Measurements from ENCODE around the gene CDH4. TPM values are rescaled to one million over a fixed set of nuclear protein-coding genes. Genes with fewer than 3 reads are reported as not detected.
A peak's percentile ranks its signal among the peaks of the same experiment; 100 is the strongest.

Gene CDH4
- total and polyA plus RNA-seq, 8 donors, result under 0.01 to 2.2 (median 0.11) TPM; not detected in 2

GRCh38 chr20:61322151-61322865, 70.2 kb downstream of the CDH4 start:
- intact Hi-C loops (cut with DNase I; ENCODE audit: low total_unique reads), result no loop called here
- 67 to 74% (median 72%) methylated on average over 11 to 14 of the region's 14 CpGs for WGBS, 5 donors

GRCh38 chr20:61324906-61325305, 72.8 kb downstream of the CDH4 start:
- H3K27ac ChIP-seq, result no peak overlapping the region
- no peak overlapping the region for H3K4me3 ChIP-seq
- WGBS, 5 donors, result 77 to 87% (median 84%) methylated on average over 8 of the region's 8 CpGs
- no peaks in the 10 kb centered on the region for H3K9me3 ChIP-seq
- H3K36me3 ChIP-seq, result no peaks in the 10 kb centered on the region
- no peak for TF ChIP-seq EP300 (IDR thresholded peaks at IDR 0.05)
- no peak for TF ChIP-seq POLR2AphosphoS5 (IDR thresholded peaks at IDR 0.05)
- no peak for TF ChIP-seq CTCF (IDR thresholded peaks at IDR 0.05)
- TF ChIP-seq POLR2A (IDR thresholded peaks at IDR 0.05), result no peak
- H3K27me3 ChIP-seq, result peaks cover 0 to 24% (median 0%) of the 10 kb centered on the region in 3 donors
- no peaks in the 10 kb centered on the region for H3K4me1 ChIP-seq
- DNase-seq, result no peak
- intact Hi-C loops (cut with DNase I; ENCODE audit: low total_unique reads), result no loop called here

More at GRCh38 chr20:61322151-61322865, 70.2 kb downstream of the CDH4 start:
- Histone ChIP-seq H3K4me3 (no peak overlapping the region), H3K9me3 (no peaks in the 10 kb centered on the region), H3K36me3 (no peaks in the 10 kb centered on the region), H3K27me3 (peaks cover 0 to 35% (median 0%) of the 10 kb centered on the region in 3 donors), H3K4me1 (no peaks in the 10 kb centered on the region), H3K27ac (no peak overlapping the region)
- no peak for DNase-seq
- TF ChIP-seq POLR2A (IDR thresholded peaks at IDR 0.05), result no peak
- no peak for TF ChIP-seq POLR2AphosphoS5 (IDR thresholded peaks at IDR 0.05)
- no peak for TF ChIP-seq CTCF (IDR thresholded peaks at IDR 0.05)
- TF ChIP-seq EP300 (IDR thresholded peaks at IDR 0.05), result no peak

- H3K27me3 ChIP-seq, result peaks cover 0 to 19% (median 0%) of the 10 kb centered on the region in 3 donors
- intact Hi-C loops (cut with DNase I; ENCODE audit: low total_unique reads), result no loop called here
- H3K4me1 ChIP-seq, result no peaks in the 10 kb centered on the region
- DNase-seq, result no peak
- no peak for TF ChIP-seq POLR2AphosphoS5 (IDR thresholded peaks at IDR 0.05)
- TF ChIP-seq EP300 (IDR thresholded peaks at IDR 0.05), result no peak
- no peak for TF ChIP-seq CTCF (IDR thresholded peaks at IDR 0.05)
- 74 to 82% (median 80%) methylated on average over 10 of the region's 10 CpGs for WGBS, 5 donors
- no peak overlapping the region for H3K27ac ChIP-seq
- peaks cover 0 to 4% (median 0%) of the 10 kb centered on the region in 4 donors for H3K9me3 ChIP-seq
- H3K4me3 ChIP-seq, result no peak overlapping the region
- H3K36me3 ChIP-seq, result no peaks in the 10 kb centered on the region
Observed at GRCh38 chr20:61325718-61326117, 73.7 kb downstream of the CDH4 start.

- Histone ChIP-seq H3K4me3 (no peak overlapping the region), H3K36me3 (no peaks in the 10 kb centered on the region), H3K9me3 (peaks cover 0 to 4% (median 0%) of the 10 kb centered on the region in 4 donors), H3K4me1 (no peaks in the 10 kb centered on the region), H3K27me3 (peaks cover 0 to 31% (median 0%) of the 10 kb centered on the region in 3 donors), H3K27ac (no peak overlapping the region)
- intact Hi-C loops (cut with DNase I; ENCODE audit: low total_unique reads), result no loop called here
- TF ChIP-seq POLR2A (IDR thresholded peaks at IDR 0.05), result no peak
- TF ChIP-seq EP300 (IDR thresholded peaks at IDR 0.05), result no peak
- no peak for TF ChIP-seq POLR2AphosphoS5 (IDR thresholded peaks at IDR 0.05)
- TF ChIP-seq CTCF (IDR thresholded peaks at IDR 0.05), result no peak
- peak in 1 of 2 donors; percentile 40 for DNase-seq
- 78 to 83% (median 81%) methylated on average over 17 of the region's 17 CpGs for WGBS, 5 donors
Observed at GRCh38 chr20:61328911-61329558, 77.0 kb downstream of the CDH4 start.
